GM19035 (cell line): ENCODE measurements around the gene ZCWPW2.
A peak's percentile ranks its signal among the peaks of the same experiment; 100 is the strongest.

ENCODE experiments used
- ATAC-seq: cut with Tn5 transposase; IDR thresholded peaks from one replicate; pipeline ENCODE4 v1.9.1; 2021; ENCODE audit not compliant: unreplicated experiment

The ZCWPW2 gene

GRCh38 chr3:28349469-28350000 is 1.0 kb downstream of the ZCWPW2 start:
- peak; percentile 5 for ATAC-seq

- no peak for ATAC-seq
Measured at GRCh38 chr3:28376424-28376823, 27.9 kb downstream of the ZCWPW2 start.

GRCh38 chr3:28386049-28386448 is 37.5 kb downstream of the ZCWPW2 start:
- no peak for ATAC-seq

- ATAC-seq = no peak
Measured at GRCh38 chr3:28388978-28389377, 40.5 kb downstream of the ZCWPW2 start.

GRCh38 chr3:28399206-28399605 is 50.7 kb downstream of the ZCWPW2 start:
- ATAC-seq = no peak

- no peak for ATAC-seq
Measured at GRCh38 chr3:28406241-28406640, 57.7 kb downstream of the ZCWPW2 start.

- no peak for ATAC-seq
Measured at GRCh38 chr3:28449398-28449797, 100.9 kb downstream of the ZCWPW2 start.

GRCh38 chr3:28462866-28463265 is 114.3 kb downstream of the ZCWPW2 start:
- ATAC-seq = no peak

GRCh38 chr3:28467414-28467813 is 118.9 kb downstream of the ZCWPW2 start:
- no peak for ATAC-seq

GRCh38 chr3:28476194-28476593 is 127.7 kb downstream of the ZCWPW2 start:
- ATAC-seq = peak; percentile 70

GRCh38 chr3:28476764-28477163 is 128.2 kb downstream of the ZCWPW2 start:
- ATAC-seq = no peak

- no peak for ATAC-seq
Measured at GRCh38 chr3:28485164-28485563, 136.6 kb downstream of the ZCWPW2 start.

GRCh38 chr3:28495301-28495700 is 146.8 kb downstream of the ZCWPW2 start:
- ATAC-seq = no peak

- no peak for ATAC-seq
Measured at GRCh38 chr3:28502397-28502937, 153.9 kb downstream of the ZCWPW2 start.

- ATAC-seq = no peak
Measured at GRCh38 chr3:28504976-28505375, 156.5 kb downstream of the ZCWPW2 start.

- ATAC-seq = no peak
Measured at GRCh38 chr3:28521663-28522062, 173.1 kb downstream of the ZCWPW2 start.

- no peak for ATAC-seq
Measured at GRCh38 chr3:28542351-28542750, 193.8 kb downstream of the ZCWPW2 start.

GRCh38 chr3:28544236-28544635 is 195.7 kb downstream of the ZCWPW2 start:
- no peak for ATAC-seq

GRCh38 chr3:28544831-28545230 is 196.3 kb downstream of the ZCWPW2 start:
- no peak for ATAC-seq

GRCh38 chr3:28547677-28548076 is 199.2 kb downstream of the ZCWPW2 start:
- ATAC-seq = no peak

- no peak for ATAC-seq
Measured at GRCh38 chr3:28553175-28553574, 204.7 kb downstream of the ZCWPW2 start.

GRCh38 chr3:28556195-28556594 is 207.7 kb downstream of the ZCWPW2 start:
- ATAC-seq = no peak

- no peak for ATAC-seq
Measured at GRCh38 chr3:28564211-28564610, 215.7 kb downstream of the ZCWPW2 start.
